ENCODE data around the gene RASAL2.

RASAL2 gene

GRCh38 chr1:178409541-178409940, 315.6 kb downstream of the RASAL2 start:
- H2AFZ ChIP-seq (ENCODE audit: low read depth, low read length) = no peak overlapping the region
- H3K4me3 ChIP-seq (ENCODE audit: low read length) = no peak overlapping the region
- H3K27me3 ChIP-seq (ENCODE audit: low read depth, low read length) = no peaks in the 10 kb centered on the region
- no peak overlapping the region for H3K9ac ChIP-seq (ENCODE audit: low read length)
- H4K20me1 ChIP-seq (ENCODE audit: insufficient read depth, low read length) = no peaks in the 10 kb centered on the region
- peaks cover 21% of the 10 kb centered on the region for H3K4me1 ChIP-seq (ENCODE audit: low read length)
- H3K79me2 ChIP-seq (ENCODE audit: low read length) = no peaks in the 10 kb centered on the region
- TF ChIP-seq CTCF (IDR thresholded peaks at IDR 0.05; ENCODE audit: low read depth, low read length) (no peak), EZH2phosphoT487 (IDR thresholded peaks at IDR 0.05; ENCODE audit: low read depth) (no peak)
- H3K9me3 ChIP-seq (ENCODE audit: insufficient read depth, low read length) = no peaks in the 10 kb centered on the region
- peaks cover 3% of the 10 kb centered on the region for H3K36me3 ChIP-seq (replicated peaks; ENCODE audit: low read depth, low read length)
- no peak overlapping the region for H3K27ac ChIP-seq (ENCODE audit: low read length)
- H3K4me2 ChIP-seq (ENCODE audit: low read length) = no peak overlapping the region

- Histone ChIP-seq H3K9ac (ENCODE audit: low read length) (no peak overlapping the region), H3K79me2 (ENCODE audit: low read length) (no peaks in the 10 kb centered on the region), H3K27ac (ENCODE audit: low read length) (peak overlapping the region; percentile 4; the same call in 1 of the 2 replicates), H3K27me3 (ENCODE audit: low read depth, low read length) (no peaks in the 10 kb centered on the region), H3K9me3 (ENCODE audit: insufficient read depth, low read length) (no peaks in the 10 kb centered on the region), H3K4me3 (ENCODE audit: low read length) (peak overlapping the region; percentile 16; the same call in 1 of the 2 replicates), H3K4me1 (ENCODE audit: low read length) (peaks cover 21% of the 10 kb centered on the region), H3K4me2 (ENCODE audit: low read length) (peak overlapping the region; percentile 57), H4K20me1 (ENCODE audit: insufficient read depth, low read length) (no peaks in the 10 kb centered on the region), H3K36me3 (replicated peaks; ENCODE audit: low read depth, low read length) (peaks cover 3% of the 10 kb centered on the region), H2AFZ (ENCODE audit: low read depth, low read length) (no peak overlapping the region)
- TF ChIP-seq EZH2phosphoT487 (IDR thresholded peaks at IDR 0.05; ENCODE audit: low read depth) (no peak), CTCF (IDR thresholded peaks at IDR 0.05; ENCODE audit: low read depth, low read length) (no peak)
Measured at GRCh38 chr1:178411756-178412399, 318.0 kb downstream of the RASAL2 start.

DNA sequence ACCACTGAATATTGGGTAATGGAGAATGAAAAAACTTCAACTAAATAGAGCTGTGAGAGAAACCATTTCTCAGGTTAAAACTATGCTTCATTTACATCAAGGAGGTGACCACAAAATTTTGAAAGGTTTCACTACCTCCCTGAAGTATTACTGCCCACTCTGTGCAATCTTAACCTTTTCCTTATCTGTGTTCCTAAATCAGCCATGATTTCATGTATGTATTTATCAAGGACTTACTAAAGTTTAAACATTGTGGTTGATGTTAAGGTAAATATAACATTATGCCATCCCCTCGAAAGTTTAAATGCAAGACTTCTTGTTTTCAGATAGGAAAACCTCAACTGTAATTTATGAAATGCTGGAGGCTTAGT, 318.5 kb downstream of the RASAL2 start:
- Histone ChIP-seq H2AFZ (ENCODE audit: low read depth, low read length) (no peak overlapping the region), H3K27me3 (ENCODE audit: low read depth, low read length) (no peaks in the 10 kb centered on the region), H3K4me2 (ENCODE audit: low read length) (peak overlapping the region; percentile 57), H3K36me3 (replicated peaks; ENCODE audit: low read depth, low read length) (peaks cover 3% of the 10 kb centered on the region), H4K20me1 (ENCODE audit: insufficient read depth, low read length) (no peaks in the 10 kb centered on the region), H3K4me3 (ENCODE audit: low read length) (peak overlapping the region; percentile 16; the same call in 1 of the 2 replicates), H3K4me1 (ENCODE audit: low read length) (peaks cover 21% of the 10 kb centered on the region), H3K27ac (ENCODE audit: low read length) (peak overlapping the region; percentile 4; the same call in 1 of the 2 replicates), H3K9me3 (ENCODE audit: insufficient read depth, low read length) (no peaks in the 10 kb centered on the region), H3K9ac (ENCODE audit: low read length) (no peak overlapping the region), H3K79me2 (ENCODE audit: low read length) (no peaks in the 10 kb centered on the region)
- TF ChIP-seq EZH2phosphoT487 (IDR thresholded peaks at IDR 0.05; ENCODE audit: low read depth) = no peak

- no peak overlapping the region for H3K4me3 ChIP-seq (ENCODE audit: low read length)
- no peak overlapping the region for H2AFZ ChIP-seq (ENCODE audit: low read depth, low read length)
- H3K9me3 ChIP-seq (ENCODE audit: insufficient read depth, low read length) = no peaks in the 10 kb centered on the region
- no peaks in the 10 kb centered on the region for H4K20me1 ChIP-seq (ENCODE audit: insufficient read depth, low read length)
- no peak overlapping the region for H3K9ac ChIP-seq (ENCODE audit: low read length)
- no peaks in the 10 kb centered on the region for H3K27me3 ChIP-seq (ENCODE audit: low read depth, low read length)
- TF ChIP-seq EZH2phosphoT487 (IDR thresholded peaks at IDR 0.05; ENCODE audit: low read depth) (no peak), CTCF (IDR thresholded peaks at IDR 0.05; ENCODE audit: low read depth, low read length) (no peak)
- no peak overlapping the region for H3K27ac ChIP-seq (ENCODE audit: low read length)
- no peak overlapping the region; the same call in 1 of the 2 replicates for H3K4me2 ChIP-seq (ENCODE audit: low read length)
- H3K79me2 ChIP-seq (ENCODE audit: low read length) = no peaks in the 10 kb centered on the region
- no peaks in the 10 kb centered on the region for H3K36me3 ChIP-seq (replicated peaks; ENCODE audit: low read depth, low read length)
- peaks cover 21% of the 10 kb centered on the region for H3K4me1 ChIP-seq (ENCODE audit: low read length)
Measured at GRCh38 chr1:178417858-178418257, 324.0 kb downstream of the RASAL2 start.
